ENCODE measurements around the gene WDR64.

WDR64 gene

GRCh38 chr1:241839369-241839979, 187.4 kb downstream of the WDR64 start:
- no peak for TF ChIP-seq CTCF (IDR thresholded peaks at IDR 0.05; ENCODE audit: borderline replicate concordance, insufficient read depth, low read depth, low read length)
- H3K4me3 ChIP-seq (ENCODE audit: low read depth, low read length) = no peak overlapping the region

GRCh38 chr1:241840164-241840563, 188.1 kb downstream of the WDR64 start:
- TF ChIP-seq CTCF (IDR thresholded peaks at IDR 0.05; ENCODE audit: borderline replicate concordance, insufficient read depth, low read depth, low read length) = no peak
- no peak overlapping the region for H3K4me3 ChIP-seq (ENCODE audit: low read depth, low read length)

GRCh38 chr1:241841691-241842090, 189.6 kb downstream of the WDR64 start:
- TF ChIP-seq CTCF (IDR thresholded peaks at IDR 0.05; ENCODE audit: borderline replicate concordance, insufficient read depth, low read depth, low read length) = no peak
- no peak overlapping the region for H3K4me3 ChIP-seq (ENCODE audit: low read depth, low read length)

- TF ChIP-seq CTCF (IDR thresholded peaks at IDR 0.05; ENCODE audit: borderline replicate concordance, insufficient read depth, low read depth, low read length) = no peak
- H3K4me3 ChIP-seq (ENCODE audit: low read depth, low read length) = no peak overlapping the region
Observed at GRCh38 chr1:241842565-241842964, 190.5 kb downstream of the WDR64 start.

GRCh38 chr1:241844593-241844992, 192.5 kb downstream of the WDR64 start:
- no peak for TF ChIP-seq CTCF (IDR thresholded peaks at IDR 0.05; ENCODE audit: borderline replicate concordance, insufficient read depth, low read depth, low read length)

GRCh38 chr1:241846375-241846774, 194.3 kb downstream of the WDR64 start:
- H3K4me3 ChIP-seq (ENCODE audit: low read depth, low read length) = no peak overlapping the region
- TF ChIP-seq CTCF (IDR thresholded peaks at IDR 0.05; ENCODE audit: borderline replicate concordance, insufficient read depth, low read depth, low read length) = no peak

More at GRCh38 chr1:241844593-241844992, 192.5 kb downstream of the WDR64 start:
- no peak overlapping the region for H3K4me3 ChIP-seq (ENCODE audit: low read depth, low read length)

- TF ChIP-seq CTCF (IDR thresholded peaks at IDR 0.05; ENCODE audit: borderline replicate concordance, insufficient read depth, low read depth, low read length) = no peak
- H3K4me3 ChIP-seq (ENCODE audit: low read depth, low read length) = no peak overlapping the region
Observed at GRCh38 chr1:241846862-241847539, 194.9 kb downstream of the WDR64 start.
